MM.1S (cell line): ENCODE measurements around the gene BNIP5.

Experiments used
- DNase-seq: peaks from one replicate; pipeline ENCODE4 v3.0.0-alpha.2; 2015
- H2AFZ ChIP-seq: fragments of 300-600 bp; sonication (generic); 2 replicates; pipeline ENCODE4 v1.6.0; 2016; ENCODE audit warnings: antibody characterized with exemption, low read length
- H3F3A ChIP-seq: fragments of 300-600 bp; sonication (generic); 2 replicates; pipeline ENCODE4 v1.6.1; 2016; ENCODE audit warnings: mild to moderate bottlenecking, antibody characterized with exemption, low read length, moderate library complexity, mixed read lengths; ENCODE audit not compliant: insufficient read depth
- H3K27ac ChIP-seq: fragments of 300-600 bp; sonication (generic); 2 replicates; pipeline ENCODE4 v1.5.1; 2016; ENCODE audit warnings: mild to moderate bottlenecking, low read length
- H3K27me3 ChIP-seq: fragments of 300-600 bp; sonication (generic); replicated peaks from 2 replicates; pipeline ENCODE4 v1.6.0; 2016; ENCODE audit warnings: low read length; ENCODE audit not compliant: insufficient read depth
- H3K36me3 ChIP-seq: fragments of 300-600 bp; sonication (generic); replicated peaks from 2 replicates; pipeline ENCODE4 v1.6.1; 2016; ENCODE audit warnings: mild to moderate bottlenecking, low read length, mixed read lengths; ENCODE audit not compliant: insufficient read depth
- H3K4me1 ChIP-seq: fragments of 300-600 bp; sonication (generic); 2 replicates; pipeline ENCODE4 v1.6.1; 2016; ENCODE audit warnings: low read length, mixed read lengths
- H3K4me2 ChIP-seq: fragments of 300-600 bp; sonication (generic); 2 replicates; pipeline ENCODE4 v1.6.0; 2016; ENCODE audit warnings: low read depth, low read length
- H3K4me3 ChIP-seq: fragments of 300-600 bp; sonication (generic); 2 replicates; pipeline ENCODE4 v1.5.1; 2016; ENCODE audit warnings: low read length, mixed read lengths
- H3K79me2 ChIP-seq: fragments of 300-600 bp; sonication (generic); 2 replicates; pipeline ENCODE4 v1.6.1; 2016; ENCODE audit warnings: mixed run types, low read length, mixed read lengths
- H3K9ac ChIP-seq: fragments of 300-600 bp; sonication (generic); 2 replicates; pipeline ENCODE4 v1.6.1; 2016; ENCODE audit warnings: low read length, mixed read lengths
- H3K9me2 ChIP-seq: fragments of 300-600 bp; sonication (generic); replicated peaks from 2 replicates; pipeline ENCODE4 v1.6.1; 2016; ENCODE audit warnings: mild to moderate bottlenecking, low read length, mixed read lengths; ENCODE audit not compliant: insufficient read depth
- H3K9me3 ChIP-seq: fragments of 300-600 bp; sonication (generic); replicated peaks from 2 replicates; pipeline ENCODE4 v1.6.1; 2016; ENCODE audit warnings: mild to moderate bottlenecking, low read length, mixed read lengths; ENCODE audit not compliant: insufficient read depth
- H4K20me1 ChIP-seq: fragments of 300-600 bp; sonication (generic); 2 replicates; pipeline ENCODE4 v1.6.1; 2016; ENCODE audit warnings: mild to moderate bottlenecking, low read length, moderate library complexity, mixed read lengths; ENCODE audit not compliant: insufficient read depth
- EZH2 ChIP-seq: fragments of 300-600 bp; sonication (generic); optimal IDR thresholded peaks from 2 replicates; pipeline ENCODE3; 2017; ENCODE audit warnings: low read depth, mild to moderate bottlenecking, antibody characterized with exemption, low read length, mixed read lengths
- EZH2phosphoT487 ChIP-seq: fragments of 300-600 bp; sonication (generic); IDR thresholded peaks from 2 replicates; pipeline ENCODE4 v1.6.1; 2018; ENCODE audit warnings: antibody characterized with exemption, low read length
- TF ChIP-seq, protein P1 (sequence below): fragments of 300-600 bp; sonication (generic); IDR thresholded peaks from 2 replicates; pipeline ENCODE4 v1.5.1; 2016; ENCODE audit warnings: antibody characterized with exemption, low read length, mixed read lengths

BNIP5 gene

DNA sequence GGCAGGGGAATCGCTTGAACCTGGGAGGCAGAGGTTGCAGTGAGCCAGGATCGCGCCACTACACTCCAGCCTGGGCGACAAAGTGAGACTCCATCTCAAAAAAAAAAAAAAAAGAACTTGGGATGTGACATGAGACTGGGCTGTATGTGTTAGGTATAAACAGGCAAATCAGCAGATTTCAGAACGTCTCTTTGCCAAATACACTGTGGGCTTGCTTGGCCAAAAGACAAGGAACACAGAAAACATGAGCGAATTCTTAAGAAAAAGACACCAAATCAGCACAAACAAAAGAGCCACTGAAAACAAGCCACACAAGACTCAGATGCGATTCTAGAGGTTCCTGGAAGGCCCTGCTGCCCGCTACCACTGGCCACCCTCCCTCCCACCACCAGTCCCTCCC lies 38.3 kb upstream of the BNIP5 start:
- Histone ChIP-seq H3K9me3 (no peaks in the 10 kb centered on the region), H3K4me1 (no peaks in the 10 kb centered on the region), H3K36me3 (no peaks in the 10 kb centered on the region), H3K27ac (no peak overlapping the region), H4K20me1 (no peaks in the 10 kb centered on the region), H2AFZ (no peak overlapping the region), H3K4me2 (no peak overlapping the region), H3K9ac (no peak overlapping the region), H3K9me2 (no peaks in the 10 kb centered on the region), H3F3A (no peaks in the 10 kb centered on the region), H3K79me2 (no peaks in the 10 kb centered on the region), H3K27me3 (no peaks in the 10 kb centered on the region), H3K4me3 (no peak overlapping the region)
- TF ChIP-seq EZH2 (no peak), EZH2phosphoT487 (no peak)
- TF ChIP-seq, protein P1, sequence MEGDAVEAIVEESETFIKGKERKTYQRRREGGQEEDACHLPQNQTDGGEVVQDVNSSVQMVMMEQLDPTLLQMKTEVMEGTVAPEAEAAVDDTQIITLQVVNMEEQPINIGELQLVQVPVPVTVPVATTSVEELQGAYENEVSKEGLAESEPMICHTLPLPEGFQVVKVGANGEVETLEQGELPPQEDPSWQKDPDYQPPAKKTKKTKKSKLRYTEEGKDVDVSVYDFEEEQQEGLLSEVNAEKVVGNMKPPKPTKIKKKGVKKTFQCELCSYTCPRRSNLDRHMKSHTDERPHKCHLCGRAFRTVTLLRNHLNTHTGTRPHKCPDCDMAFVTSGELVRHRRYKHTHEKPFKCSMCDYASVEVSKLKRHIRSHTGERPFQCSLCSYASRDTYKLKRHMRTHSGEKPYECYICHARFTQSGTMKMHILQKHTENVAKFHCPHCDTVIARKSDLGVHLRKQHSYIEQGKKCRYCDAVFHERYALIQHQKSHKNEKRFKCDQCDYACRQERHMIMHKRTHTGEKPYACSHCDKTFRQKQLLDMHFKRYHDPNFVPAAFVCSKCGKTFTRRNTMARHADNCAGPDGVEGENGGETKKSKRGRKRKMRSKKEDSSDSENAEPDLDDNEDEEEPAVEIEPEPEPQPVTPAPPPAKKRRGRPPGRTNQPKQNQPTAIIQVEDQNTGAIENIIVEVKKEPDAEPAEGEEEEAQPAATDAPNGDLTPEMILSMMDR = no peak
- no peak for DNase-seq

DNA sequence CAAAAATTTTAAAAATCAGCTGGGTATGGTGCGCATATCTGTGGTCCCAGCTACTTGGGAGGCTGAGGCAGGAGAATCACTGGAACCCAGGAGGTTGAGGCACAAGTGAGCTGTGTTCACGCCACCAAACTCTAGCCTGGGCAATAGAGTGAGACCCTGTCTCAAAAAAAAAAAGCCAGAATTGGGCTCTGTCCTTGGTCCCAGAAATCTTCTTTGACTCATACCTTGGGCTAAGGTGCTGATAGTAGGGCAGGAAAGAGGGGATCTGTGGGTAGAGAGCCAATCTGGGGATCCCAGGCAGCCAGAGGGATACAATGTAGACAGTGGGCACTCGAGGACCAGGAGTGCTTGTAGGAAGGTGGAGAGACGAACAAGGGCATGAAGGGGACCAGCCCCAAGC lies 37.5 kb upstream of the BNIP5 start:
- Histone ChIP-seq H3K27ac (no peak overlapping the region), H3K27me3 (no peaks in the 10 kb centered on the region), H3K9me2 (no peaks in the 10 kb centered on the region), H4K20me1 (no peaks in the 10 kb centered on the region), H3K4me1 (no peaks in the 10 kb centered on the region), H3K36me3 (no peaks in the 10 kb centered on the region), H3F3A (no peaks in the 10 kb centered on the region), H3K4me3 (no peak overlapping the region), H3K9ac (no peak overlapping the region), H3K79me2 (no peaks in the 10 kb centered on the region), H3K9me3 (no peaks in the 10 kb centered on the region), H2AFZ (no peak overlapping the region), H3K4me2 (no peak overlapping the region)
- DNase-seq = no peak
- TF ChIP-seq EZH2phosphoT487 = no peak
- no peak for TF ChIP-seq EZH2
- TF ChIP-seq, protein P1 = no peak

DNA sequence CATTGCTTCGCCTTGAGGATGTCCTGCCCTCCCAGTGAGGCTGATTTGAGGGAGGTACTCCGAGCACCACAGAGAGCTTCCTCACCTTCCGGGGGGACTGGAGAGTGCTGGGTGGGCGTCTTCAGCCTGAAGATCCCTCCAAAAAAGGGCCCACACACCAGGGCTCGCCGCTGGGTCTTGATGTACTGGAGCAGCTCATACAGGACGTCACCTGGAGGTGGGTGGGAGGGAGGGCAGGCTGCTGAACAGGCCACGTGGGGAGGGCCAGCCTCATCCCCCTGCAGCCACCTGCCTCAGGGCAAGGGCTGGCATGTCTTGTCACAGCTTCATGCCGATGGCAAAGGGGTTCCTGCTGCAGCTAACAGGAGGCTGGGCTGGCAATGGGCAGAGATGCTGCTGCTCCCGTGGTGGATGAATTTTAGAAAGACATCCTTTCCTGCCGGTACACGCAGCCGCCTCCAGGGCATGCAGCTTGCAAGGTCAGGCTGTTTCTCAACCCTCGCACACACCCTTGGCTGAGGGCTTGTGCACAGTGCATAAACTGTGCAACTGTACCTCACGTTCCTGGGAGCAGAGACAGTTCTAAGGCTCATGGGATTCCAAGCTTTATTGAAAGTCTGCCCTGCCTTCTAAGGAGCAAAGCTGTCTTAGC lies 36.8 kb upstream of the BNIP5 start:
- no peaks in the 10 kb centered on the region for H3F3A ChIP-seq
- H3K79me2 ChIP-seq = no peaks in the 10 kb centered on the region
- H3K27me3 ChIP-seq = no peaks in the 10 kb centered on the region
- H3K4me1 ChIP-seq = no peaks in the 10 kb centered on the region
- no peak overlapping the region for H3K27ac ChIP-seq
- no peaks in the 10 kb centered on the region for H3K9me2 ChIP-seq
- no peaks in the 10 kb centered on the region for H3K9me3 ChIP-seq
- H3K4me3 ChIP-seq = no peak overlapping the region
- H3K36me3 ChIP-seq = no peaks in the 10 kb centered on the region
- TF ChIP-seq EZH2 (no peak), EZH2phosphoT487 (no peak)
- TF ChIP-seq, protein P1 = no peak
- H2AFZ ChIP-seq = no peak overlapping the region
- DNase-seq = no peak
- H3K9ac ChIP-seq = no peak overlapping the region
- no peak overlapping the region for H3K4me2 ChIP-seq
- no peaks in the 10 kb centered on the region for H4K20me1 ChIP-seq
